HL-60/S4 (cell line): ENCODE data around the gene PDCD7.
"Not testable (repeated sequence)": the region's sequence is repeated elsewhere in the genome, so short reads cannot be mapped to it uniquely, and the experiment has no call there.

Experiments used
- in situ Hi-C: fragments of 300-500 bp; cut with MboI; formaldehyde crosslinking; loops from 2 replicates; pipeline ENCODE4 v1.14.3; 2022; ENCODE audit warnings: low sequenced_read_pairs

Gene PDCD7

DNA sequence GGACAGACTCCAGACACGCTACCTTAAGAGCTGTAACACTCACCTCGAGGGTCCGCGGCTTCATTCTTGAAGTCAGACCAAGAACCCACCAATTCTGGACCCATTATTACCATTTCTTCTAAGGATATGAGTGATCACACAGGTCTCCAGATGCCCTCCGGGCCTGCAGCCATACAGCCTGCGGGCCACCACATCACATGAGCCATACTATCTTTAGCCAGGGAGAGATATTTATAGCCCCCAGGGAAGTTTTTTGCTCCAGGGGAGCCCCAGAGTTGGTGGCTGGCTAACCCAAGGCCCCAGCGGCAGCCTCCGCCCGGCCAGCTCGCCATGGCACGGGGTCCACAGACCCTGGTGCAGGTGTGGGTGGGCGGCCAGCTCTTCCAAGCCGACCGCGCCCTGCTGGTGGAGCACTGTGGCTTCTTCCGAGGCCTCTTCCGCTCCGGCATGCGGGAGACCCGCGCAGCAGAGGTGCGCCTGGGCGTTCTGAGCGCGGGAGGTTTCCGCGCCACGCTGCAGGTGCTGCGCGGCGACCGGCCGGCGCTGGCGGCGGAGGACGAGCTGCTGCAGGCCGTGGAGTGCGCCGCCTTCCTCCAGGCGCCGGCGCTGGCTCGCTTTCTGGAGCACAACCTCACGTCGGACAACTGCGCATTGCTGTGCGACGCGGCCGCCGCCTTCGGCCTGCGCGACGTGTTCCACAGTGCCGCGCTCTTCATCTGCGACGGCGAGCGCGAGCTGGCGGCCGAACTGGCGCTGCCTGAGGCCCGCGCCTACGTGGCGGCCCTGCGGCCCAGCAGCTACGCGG, 56.9 kb downstream of the PDCD7 start, which contains the start of gene KBTBD13:
Gene KBTBD13 (plus strand): TSS at position 261 of the 805 bp plus-strand sequence. CDS start 70 bp downstream, at position 331.
- in situ Hi-C loops = no loop called here

DNA sequence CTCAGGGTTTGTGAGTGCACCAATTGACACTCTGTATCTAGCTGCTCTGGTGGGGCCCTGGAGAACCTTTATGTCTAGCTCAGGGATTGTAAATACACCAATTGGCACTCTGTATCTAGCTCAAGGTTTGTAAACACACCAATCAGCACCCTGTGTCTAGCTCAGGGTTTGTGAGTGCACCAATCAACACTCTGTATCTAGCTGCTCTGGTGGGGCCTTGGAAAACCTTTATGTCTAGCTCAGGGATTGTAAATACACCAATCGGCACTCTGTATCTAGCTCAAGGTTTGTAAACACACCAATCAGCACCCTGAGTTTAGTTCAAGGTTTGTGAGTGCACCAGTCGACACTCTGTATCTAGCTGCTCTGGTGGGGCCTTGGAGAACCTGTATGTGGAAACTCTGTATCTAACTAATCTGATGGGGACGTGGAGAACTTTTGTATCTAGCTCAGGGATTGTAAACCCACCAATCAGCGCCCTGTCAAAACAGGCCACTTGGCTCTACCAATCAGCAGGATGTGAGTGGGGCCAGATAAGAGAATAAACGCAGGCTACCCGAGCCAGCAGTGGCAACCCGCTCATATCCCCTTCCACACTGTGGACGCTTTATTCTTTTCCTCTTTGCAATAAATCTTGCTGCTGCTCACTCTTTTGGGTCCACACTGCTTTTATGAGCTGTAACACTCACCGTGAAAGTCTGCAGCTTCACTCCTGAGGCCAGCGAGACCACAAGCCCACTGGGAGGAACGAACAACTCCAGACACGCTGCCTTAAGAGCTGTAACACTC, 57.8 kb downstream of the PDCD7 start:
- in situ Hi-C loops = not testable (repeated sequence)

DNA sequence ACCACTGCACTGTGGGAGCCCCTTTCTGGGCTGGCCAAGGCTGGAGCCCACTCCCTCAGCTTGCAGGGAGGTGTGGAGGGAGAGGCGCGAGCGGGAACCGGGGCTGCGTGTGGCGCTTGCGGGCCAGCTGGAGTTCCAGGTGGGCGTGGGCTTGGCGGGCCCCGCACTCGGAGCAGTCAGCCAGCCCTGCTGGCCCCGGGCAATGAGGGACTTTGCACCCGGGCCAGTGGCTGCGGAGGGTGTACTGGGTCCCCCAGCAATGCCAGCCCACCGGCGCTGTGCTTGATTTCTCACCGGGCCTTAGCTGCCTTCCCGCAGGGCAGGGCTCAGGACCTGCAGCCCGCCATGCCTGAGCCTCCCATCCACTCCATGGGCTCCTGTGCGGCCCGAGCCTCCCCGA, 58.7 kb downstream of the PDCD7 start:
- in situ Hi-C loops = not testable (repeated sequence)

DNA sequence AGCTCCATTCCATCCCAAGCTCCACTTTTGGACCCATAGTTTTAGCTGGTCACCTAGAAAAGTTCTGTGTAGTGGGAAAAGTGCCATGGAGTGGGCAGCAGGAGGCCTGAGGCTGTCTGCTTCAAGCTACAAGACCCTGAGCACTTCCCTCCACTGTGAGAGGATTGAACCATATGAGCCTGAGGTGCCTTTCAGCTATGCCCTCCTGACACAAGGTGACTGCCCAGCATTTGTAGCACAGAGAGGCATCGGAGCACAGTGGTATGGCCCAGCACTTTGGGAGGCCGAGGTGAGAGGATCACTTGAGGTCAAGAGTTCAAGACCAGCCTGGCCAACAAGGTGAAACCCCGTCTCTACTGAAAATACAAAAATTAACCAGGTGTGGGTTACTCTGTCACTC, 61.0 kb downstream of the PDCD7 start:
- in situ Hi-C loops = no loop called here

DNA sequence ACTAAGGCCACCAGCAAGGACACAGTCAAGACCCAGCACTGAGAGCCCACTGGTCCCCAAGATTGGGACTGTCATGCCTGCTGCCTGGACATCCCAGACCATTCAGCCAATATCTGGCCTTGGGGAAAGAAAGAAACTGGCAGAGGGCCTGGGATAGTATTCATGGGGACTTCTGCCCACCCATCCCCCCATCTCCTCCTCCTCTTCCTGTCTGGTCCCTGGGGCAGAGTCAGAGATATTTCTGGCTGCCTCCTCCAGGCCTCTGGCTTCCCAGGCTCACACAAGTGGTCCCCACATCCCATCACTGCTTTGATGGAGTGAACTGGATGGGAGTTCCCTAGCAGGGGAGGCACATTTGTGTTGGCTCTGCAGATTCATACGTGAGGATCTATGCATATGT, 61.6 kb downstream of the PDCD7 start:
- in situ Hi-C loops = no loop called here

DNA sequence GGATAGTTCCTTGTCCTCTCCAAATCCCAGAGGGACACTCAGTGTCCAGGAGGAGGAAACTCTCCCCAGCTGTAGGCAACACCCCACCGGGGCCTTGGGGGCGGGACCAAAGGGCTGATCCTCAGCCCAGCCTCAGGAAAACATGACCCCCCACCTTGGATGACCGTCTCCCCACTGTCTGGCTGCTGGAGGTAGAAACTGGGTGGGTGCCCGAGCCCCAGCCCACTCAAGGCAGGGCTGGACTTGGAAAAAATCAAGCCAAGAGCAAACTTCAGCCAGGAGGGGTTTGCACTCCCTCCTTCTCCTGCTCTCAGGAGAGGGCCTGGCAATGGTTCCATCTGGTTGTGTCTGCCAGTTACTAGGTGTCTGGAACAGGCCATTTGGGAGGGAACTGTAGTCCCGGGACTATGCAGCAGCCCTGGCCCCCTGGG, 62.2 kb downstream of the PDCD7 start:
- in situ Hi-C loops = no loop called here

DNA sequence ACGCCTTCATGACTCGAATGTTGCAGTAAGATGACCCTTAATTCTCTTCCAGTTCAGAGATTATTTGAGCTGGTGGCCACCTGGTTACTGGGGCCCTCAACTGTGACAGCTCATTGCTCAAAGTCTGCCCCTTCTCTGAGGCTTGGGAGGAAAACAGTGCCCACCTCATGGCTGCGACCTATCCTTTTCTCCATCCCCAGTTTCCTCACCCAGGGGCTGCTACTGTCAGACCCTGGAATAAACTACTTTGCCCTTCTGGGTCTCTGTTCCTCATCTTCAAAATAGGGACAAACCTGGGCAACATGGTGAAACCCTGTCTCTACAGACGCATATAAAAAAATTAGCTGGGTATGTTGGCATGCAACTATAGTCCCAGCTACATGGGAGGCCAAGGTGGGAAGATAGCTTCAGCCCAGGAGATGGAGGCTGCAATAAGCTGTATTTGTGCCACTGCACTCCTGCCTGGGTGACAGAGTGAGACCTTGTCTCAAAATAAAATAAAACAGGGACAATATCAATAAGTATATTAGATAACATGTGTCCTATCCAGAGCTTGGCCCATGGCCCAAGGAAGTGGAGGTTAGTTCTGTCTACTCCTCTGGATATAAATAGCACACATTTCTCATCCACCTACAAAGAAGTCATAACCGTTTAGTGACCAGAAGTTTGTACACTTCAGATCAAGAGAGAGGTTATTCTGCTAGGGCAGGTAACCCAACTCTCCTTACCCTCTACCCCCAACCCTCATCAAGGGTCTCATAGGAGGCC, 63.6 kb downstream of the PDCD7 start:
- in situ Hi-C loops = no loop called here

DNA sequence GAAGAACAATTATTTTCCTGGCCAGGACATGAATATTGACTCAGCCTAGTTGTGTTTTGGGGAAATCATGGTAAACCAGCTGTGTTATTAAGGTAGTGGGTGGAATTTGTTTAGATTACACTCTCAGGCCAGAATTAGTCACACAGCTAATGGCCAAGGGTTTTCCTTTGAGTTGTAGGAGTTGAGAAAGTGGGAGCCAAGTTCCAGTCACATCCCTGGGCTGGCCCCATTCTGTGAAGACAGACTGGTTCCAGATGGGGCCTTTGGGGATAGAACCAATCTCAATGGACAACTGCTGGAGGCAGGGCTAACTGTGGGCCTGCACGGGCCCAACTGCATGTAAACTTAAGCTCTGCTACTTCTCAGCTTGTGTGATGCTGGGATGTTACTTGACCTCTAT, 64.4 kb downstream of the PDCD7 start:
- in situ Hi-C loops = no loop called here

DNA sequence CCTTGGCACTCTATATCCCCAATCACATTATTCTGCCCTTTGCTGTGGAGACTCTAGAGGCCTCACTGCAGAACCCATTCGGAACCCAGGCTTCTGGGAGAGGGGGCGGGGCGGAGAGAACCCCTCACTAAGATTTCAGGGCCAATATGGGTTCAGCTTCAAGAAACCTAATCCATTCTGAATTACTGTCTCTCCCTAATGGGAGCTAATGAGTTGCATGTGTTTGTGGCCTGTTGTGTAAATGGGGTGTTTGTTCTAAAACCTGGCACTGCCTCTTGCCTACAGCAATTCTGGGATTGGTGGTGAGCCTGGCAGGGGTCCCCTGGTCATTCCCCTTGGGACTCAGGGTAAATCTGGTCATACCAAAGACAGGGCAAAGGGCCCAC, 65.2 kb downstream of the PDCD7 start:
- in situ Hi-C loops = no loop called here

DNA sequence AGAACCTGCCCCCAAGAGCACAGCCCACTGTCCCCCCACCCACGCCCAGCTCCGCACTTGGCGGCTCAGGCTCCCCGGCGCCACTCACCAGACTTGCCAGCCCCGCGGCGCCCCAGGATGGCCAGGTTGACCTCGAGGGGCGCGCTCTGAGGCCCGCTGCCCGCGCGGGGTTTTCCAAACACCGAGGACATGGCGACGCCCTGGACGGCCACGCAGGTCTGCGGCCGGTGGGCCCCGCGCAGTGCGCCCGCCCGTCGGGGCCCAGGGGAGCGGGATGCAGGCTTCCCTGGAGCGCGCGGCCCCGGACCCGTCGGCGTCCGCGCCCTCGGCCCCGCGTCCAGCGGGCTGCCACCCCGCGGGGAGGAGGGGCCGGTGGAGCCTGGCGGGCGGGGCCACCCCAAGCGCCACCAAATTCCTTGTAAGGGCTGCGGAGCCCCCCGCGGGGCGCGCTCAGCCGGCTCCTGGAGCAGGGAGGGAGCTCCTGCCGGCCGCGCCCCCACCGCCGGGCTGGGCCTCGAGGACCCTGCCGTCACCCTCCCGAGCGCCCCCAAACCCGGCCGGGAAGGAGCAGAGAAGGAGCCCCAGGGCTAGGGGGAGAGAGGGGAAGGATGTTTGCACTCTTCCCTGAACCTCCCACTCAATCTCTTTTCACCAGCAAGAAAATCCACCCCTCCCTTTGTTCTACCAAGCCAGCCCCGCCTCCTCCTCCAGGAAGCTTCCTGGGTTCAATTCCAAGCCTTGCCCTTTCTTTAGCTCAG, 65.8 kb downstream of the PDCD7 start, which contains the start of gene RASL12:
Gene RASL12 (minus strand): TSS at position 347 of the 758 bp plus-strand sequence. CDS start 156 bp downstream, at position 191.
- in situ Hi-C loops = no loop called here
